ENCODE measurements around the gene PRCP. TPM values are rescaled to one million over a fixed set of nuclear protein-coding genes. Genes with fewer than 3 reads are reported as not detected.

Gene PRCP
- total and polyA plus RNA-seq, 4 donors = 27.3 to 55.2 (median 41.2) TPM

DNA sequence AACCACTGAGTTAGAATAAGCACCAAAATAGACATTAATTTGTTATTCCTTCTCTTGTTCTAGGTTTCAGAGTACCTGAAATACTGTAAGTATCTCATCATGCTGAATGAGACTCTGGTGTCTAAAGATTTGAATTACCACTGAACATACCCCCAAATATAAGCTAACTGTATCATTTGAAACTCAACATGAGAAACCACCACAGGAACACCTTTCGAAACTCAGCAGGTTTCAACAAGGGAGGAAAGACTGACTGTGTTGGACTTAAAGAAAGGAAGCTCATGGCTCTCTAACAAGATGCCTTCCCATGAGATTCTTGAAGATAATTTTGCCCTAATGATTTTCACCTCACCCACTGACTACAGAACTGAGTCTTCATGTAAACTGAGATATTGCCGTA is 37.0 kb downstream of the PRCP start:
- Histone ChIP-seq H3K4me1 (ENCODE audit: control insufficient read depth in 4 of 4, insufficient read depth in 4 of 4, low read length in 3 of 4) (peaks cover 1 to 6% (median 4%) of the 10 kb centered on the region in 4 donors), H3K9ac (ENCODE audit: low read depth in 1 of 2, low read length in 2 of 2) (no peak overlapping the region), H3K27ac (ENCODE audit: low read depth in 1 of 2, low read length in 2 of 2) (no peak overlapping the region), H3K4me3 (ENCODE audit: low read depth in 1 of 3, low read length in 3 of 3) (no peak overlapping the region), H3K27me3 (ENCODE audit: control insufficient read depth in 4 of 4, insufficient read depth in 4 of 4, low read length in 3 of 4) (no peaks in the 10 kb centered on the region), H3K9me3 (ENCODE audit: control insufficient read depth in 4 of 4, low read length in 3 of 4) (no peaks in the 10 kb centered on the region), H3K36me3 (ENCODE audit: control insufficient read depth in 4 of 4, insufficient read depth in 3 of 4, low read depth in 1 of 4, low read length in 3 of 4) (no peaks in the 10 kb centered on the region)
- WGBS = 95% methylated on average over 2 of the region's 2 CpGs
- TF ChIP-seq RAD21 (IDR thresholded peaks at IDR 0.05) (no peak), EGR1 (IDR thresholded peaks at IDR 0.05; ENCODE audit: low read depth in 2 of 2) (no peak), FOXA2 (IDR thresholded peaks at IDR 0.05) (no peak), HNF4G (IDR thresholded peaks at IDR 0.05) (no peak), TAF1 (conservative IDR thresholded peaks at IDR 0.05) (no peak), HNF4A (conservative IDR thresholded peaks at IDR 0.05) (no peak), GABPA (IDR thresholded peaks at IDR 0.05 in 1 of 2, conservative IDR thresholded peaks at IDR 0.05 in 1 of 2) (no peak), FOXA1 (IDR thresholded peaks at IDR 0.05) (no peak), RXRA (IDR thresholded peaks at IDR 0.05) (no peak), ATF3 (IDR thresholded peaks at IDR 0.05) (no peak), NR2F2 (IDR thresholded peaks at IDR 0.05) (no peak), SP1 (IDR thresholded peaks at IDR 0.05) (no peak)
- TF ChIP-seq, protein P1, sequence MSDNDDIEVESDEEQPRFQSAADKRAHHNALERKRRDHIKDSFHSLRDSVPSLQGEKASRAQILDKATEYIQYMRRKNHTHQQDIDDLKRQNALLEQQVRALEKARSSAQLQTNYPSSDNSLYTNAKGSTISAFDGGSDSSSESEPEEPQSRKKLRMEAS (IDR thresholded peaks at IDR 0.05) = no peak
- TF ChIP-seq, protein P2, sequence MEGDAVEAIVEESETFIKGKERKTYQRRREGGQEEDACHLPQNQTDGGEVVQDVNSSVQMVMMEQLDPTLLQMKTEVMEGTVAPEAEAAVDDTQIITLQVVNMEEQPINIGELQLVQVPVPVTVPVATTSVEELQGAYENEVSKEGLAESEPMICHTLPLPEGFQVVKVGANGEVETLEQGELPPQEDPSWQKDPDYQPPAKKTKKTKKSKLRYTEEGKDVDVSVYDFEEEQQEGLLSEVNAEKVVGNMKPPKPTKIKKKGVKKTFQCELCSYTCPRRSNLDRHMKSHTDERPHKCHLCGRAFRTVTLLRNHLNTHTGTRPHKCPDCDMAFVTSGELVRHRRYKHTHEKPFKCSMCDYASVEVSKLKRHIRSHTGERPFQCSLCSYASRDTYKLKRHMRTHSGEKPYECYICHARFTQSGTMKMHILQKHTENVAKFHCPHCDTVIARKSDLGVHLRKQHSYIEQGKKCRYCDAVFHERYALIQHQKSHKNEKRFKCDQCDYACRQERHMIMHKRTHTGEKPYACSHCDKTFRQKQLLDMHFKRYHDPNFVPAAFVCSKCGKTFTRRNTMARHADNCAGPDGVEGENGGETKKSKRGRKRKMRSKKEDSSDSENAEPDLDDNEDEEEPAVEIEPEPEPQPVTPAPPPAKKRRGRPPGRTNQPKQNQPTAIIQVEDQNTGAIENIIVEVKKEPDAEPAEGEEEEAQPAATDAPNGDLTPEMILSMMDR (IDR thresholded peaks at IDR 0.05; ENCODE audit: low read depth, low read length, missing input control) = no peak
- DNase-seq (ENCODE audit: low spot score) = no peak

GRCh38 chr11:82862379-82862778 is 37.9 kb downstream of the PRCP start:
- TF ChIP-seq RXRA (IDR thresholded peaks at IDR 0.05) = no peak
- no peak for TF ChIP-seq TAF1 (conservative IDR thresholded peaks at IDR 0.05)
- TF ChIP-seq HNF4G (IDR thresholded peaks at IDR 0.05) = no peak
- TF ChIP-seq EGR1 (IDR thresholded peaks at IDR 0.05; ENCODE audit: low read depth in 2 of 2) = no peak
- no peak for TF ChIP-seq NR2F2 (IDR thresholded peaks at IDR 0.05)
- TF ChIP-seq SP1 (IDR thresholded peaks at IDR 0.05) = no peak
- TF ChIP-seq, protein P3, sequence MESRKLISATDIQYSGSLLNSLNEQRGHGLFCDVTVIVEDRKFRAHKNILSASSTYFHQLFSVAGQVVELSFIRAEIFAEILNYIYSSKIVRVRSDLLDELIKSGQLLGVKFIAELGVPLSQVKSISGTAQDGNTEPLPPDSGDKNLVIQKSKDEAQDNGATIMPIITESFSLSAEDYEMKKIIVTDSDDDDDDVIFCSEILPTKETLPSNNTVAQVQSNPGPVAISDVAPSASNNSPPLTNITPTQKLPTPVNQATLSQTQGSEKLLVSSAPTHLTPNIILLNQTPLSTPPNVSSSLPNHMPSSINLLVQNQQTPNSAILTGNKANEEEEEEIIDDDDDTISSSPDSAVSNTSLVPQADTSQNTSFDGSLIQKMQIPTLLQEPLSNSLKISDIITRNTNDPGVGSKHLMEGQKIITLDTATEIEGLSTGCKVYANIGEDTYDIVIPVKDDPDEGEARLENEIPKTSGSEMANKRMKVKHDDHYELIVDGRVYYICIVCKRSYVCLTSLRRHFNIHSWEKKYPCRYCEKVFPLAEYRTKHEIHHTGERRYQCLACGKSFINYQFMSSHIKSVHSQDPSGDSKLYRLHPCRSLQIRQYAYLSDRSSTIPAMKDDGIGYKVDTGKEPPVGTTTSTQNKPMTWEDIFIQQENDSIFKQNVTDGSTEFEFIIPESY (IDR thresholded peaks at IDR 0.05) = no peak
- TF ChIP-seq FOXA1 (IDR thresholded peaks at IDR 0.05) = no peak
- TF ChIP-seq, protein P2 (IDR thresholded peaks at IDR 0.05; ENCODE audit: low read depth, low read length, missing input control) = no peak
- no peak for TF ChIP-seq FOXA2 (IDR thresholded peaks at IDR 0.05)
- TF ChIP-seq YY1 (IDR thresholded peaks at IDR 0.05) = no peak
- no peak for TF ChIP-seq REST (IDR thresholded peaks at IDR 0.05)
- no peak for TF ChIP-seq RAD21 (IDR thresholded peaks at IDR 0.05)
- TF ChIP-seq HNF4A (conservative IDR thresholded peaks at IDR 0.05) = no peak
- no peak for TF ChIP-seq GABPA (IDR thresholded peaks at IDR 0.05 in 1 of 2, conservative IDR thresholded peaks at IDR 0.05 in 1 of 2)
- TF ChIP-seq JUND (IDR thresholded peaks at IDR 0.05) = no peak
- no peaks in the 10 kb centered on the region for H3K36me3 ChIP-seq (ENCODE audit: control insufficient read depth in 4 of 4, insufficient read depth in 3 of 4, low read depth in 1 of 4, low read length in 3 of 4)
- H3K27me3 ChIP-seq (ENCODE audit: control insufficient read depth in 4 of 4, insufficient read depth in 4 of 4, low read length in 3 of 4) = no peaks in the 10 kb centered on the region
- DNase-seq (ENCODE audit: low spot score) = no peak
- H3K9me3 ChIP-seq (ENCODE audit: control insufficient read depth in 4 of 4, low read length in 3 of 4) = no peaks in the 10 kb centered on the region
- peaks cover 1 to 6% (median 4%) of the 10 kb centered on the region in 4 donors for H3K4me1 ChIP-seq (ENCODE audit: control insufficient read depth in 4 of 4, insufficient read depth in 4 of 4, low read length in 3 of 4)
- H3K4me3 ChIP-seq (ENCODE audit: low read depth in 1 of 3, low read length in 3 of 3) = no peak overlapping the region
- no peak overlapping the region for H3K9ac ChIP-seq (ENCODE audit: low read depth in 1 of 2, low read length in 2 of 2)
- H3K27ac ChIP-seq (ENCODE audit: low read depth in 1 of 2, low read length in 2 of 2) = no peak overlapping the region
- 87% methylated on average over 2 of the region's 2 CpGs for WGBS
